GM12878 (cell line): Measurements from ENCODE around the gene RNU6-9.

ENCODE experiments used
- NR2C2 ChIP-seq: IDR thresholded peaks from 2 replicates; pipeline ENCODE4 v1.6.1; 2011; ENCODE audit warnings: borderline replicate concordance, low read depth; ENCODE audit not compliant: control insufficient read depth, insufficient read length
- POLR2A ChIP-seq: IDR thresholded peaks from 2 replicates; pipeline ENCODE4 v1.6.1; 2011; ENCODE audit warnings: low read depth, mild to moderate bottlenecking, low read length
- POLR2AphosphoS5 ChIP-seq: IDR thresholded peaks from 2 replicates; pipeline ENCODE4 v1.6.1; 2011; ENCODE audit warnings: mild to moderate bottlenecking, low read length, inconsistent platforms
- SP1 ChIP-seq: IDR thresholded peaks from one replicate; pipeline ENCODE4 v1.6.1; 2011; ENCODE audit warnings: low read depth, low read length
- TF ChIP-seq, protein P1 (sequence below): fragments of 450-650 bp; IDR thresholded peaks from 2 replicates; pipeline ENCODE4 v1.6.1; 2016; ENCODE audit warnings: mild to moderate bottlenecking
- TF ChIP-seq, protein P2 (sequence below), 3 experiments: IDR thresholded peaks in 2 of 3; conservative IDR thresholded peaks in 1 of 3; 2 replicates each; pipeline ENCODE4 v1.5.1; 2011; ENCODE audit warnings: low read depth in 3 of 3, low read length in 3 of 3, mild to moderate bottlenecking in 3 of 3, control low read depth in 2 of 3, moderate library complexity in 2 of 3, inconsistent platforms in 1 of 3, mixed read lengths in 1 of 3; ENCODE audit not compliant: control insufficient read depth in 2 of 3, insufficient read depth in 1 of 3; ENCODE audit errors: extremely low read depth in 1 of 3
- TF ChIP-seq, protein P3 (sequence below): IDR thresholded peaks from 2 replicates; pipeline ENCODE4 v1.6.1; 2011; ENCODE audit warnings: low read depth, low read length, improper control_type of control experiment, borderline replicate concordance

DNA sequence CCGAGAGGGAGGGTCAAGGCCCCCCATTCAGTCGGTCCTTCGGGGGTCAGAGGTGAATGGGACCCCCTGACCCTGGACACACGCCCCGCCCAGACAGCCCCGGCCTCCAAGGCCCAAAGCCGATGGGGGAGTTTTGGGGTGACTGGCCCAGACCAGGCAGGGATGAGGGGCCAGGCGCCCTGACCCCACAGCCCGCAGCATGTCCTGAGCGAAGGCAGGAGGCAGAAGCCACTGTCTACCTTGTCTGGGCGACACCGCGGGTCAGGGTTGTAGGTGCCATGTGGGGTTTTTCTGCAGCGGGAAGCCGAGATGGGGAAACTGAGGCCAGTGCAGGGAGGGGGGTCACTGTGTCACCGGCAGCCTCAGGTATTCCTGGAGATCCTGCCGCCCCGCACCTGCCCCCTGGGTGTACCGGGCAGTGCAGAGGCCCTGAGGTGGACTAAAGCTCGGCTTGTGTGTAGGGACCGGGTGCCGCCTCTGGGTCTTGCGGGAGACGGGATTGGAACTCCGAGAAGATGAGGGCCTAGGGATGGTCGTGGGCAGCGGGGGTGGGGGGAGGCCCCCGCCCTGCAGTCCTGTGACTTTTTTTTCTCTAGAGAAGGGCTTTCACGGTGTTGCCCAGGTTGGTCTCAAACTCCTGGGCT lies 41.0 kb downstream of the RNU6-9 start:
- TF ChIP-seq POLR2A = no peak
- no peak for TF ChIP-seq NR2C2
- TF ChIP-seq SP1 = no peak
- TF ChIP-seq, protein P1, sequence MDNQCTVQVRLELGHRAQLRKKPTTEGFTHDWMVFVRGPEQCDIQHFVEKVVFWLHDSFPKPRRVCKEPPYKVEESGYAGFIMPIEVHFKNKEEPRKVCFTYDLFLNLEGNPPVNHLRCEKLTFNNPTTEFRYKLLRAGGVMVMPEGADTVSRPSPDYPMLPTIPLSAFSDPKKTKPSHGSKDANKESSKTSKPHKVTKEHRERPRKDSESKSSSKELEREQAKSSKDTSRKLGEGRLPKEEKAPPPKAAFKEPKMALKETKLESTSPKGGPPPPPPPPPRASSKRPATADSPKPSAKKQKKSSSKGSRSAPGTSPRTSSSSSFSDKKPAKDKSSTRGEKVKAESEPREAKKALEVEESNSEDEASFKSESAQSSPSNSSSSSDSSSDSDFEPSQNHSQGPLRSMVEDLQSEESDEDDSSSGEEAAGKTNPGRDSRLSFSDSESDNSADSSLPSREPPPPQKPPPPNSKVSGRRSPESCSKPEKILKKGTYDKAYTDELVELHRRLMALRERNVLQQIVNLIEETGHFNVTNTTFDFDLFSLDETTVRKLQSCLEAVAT = no peak; the same call in 1 of the 2 replicates
- TF ChIP-seq, protein P2, sequence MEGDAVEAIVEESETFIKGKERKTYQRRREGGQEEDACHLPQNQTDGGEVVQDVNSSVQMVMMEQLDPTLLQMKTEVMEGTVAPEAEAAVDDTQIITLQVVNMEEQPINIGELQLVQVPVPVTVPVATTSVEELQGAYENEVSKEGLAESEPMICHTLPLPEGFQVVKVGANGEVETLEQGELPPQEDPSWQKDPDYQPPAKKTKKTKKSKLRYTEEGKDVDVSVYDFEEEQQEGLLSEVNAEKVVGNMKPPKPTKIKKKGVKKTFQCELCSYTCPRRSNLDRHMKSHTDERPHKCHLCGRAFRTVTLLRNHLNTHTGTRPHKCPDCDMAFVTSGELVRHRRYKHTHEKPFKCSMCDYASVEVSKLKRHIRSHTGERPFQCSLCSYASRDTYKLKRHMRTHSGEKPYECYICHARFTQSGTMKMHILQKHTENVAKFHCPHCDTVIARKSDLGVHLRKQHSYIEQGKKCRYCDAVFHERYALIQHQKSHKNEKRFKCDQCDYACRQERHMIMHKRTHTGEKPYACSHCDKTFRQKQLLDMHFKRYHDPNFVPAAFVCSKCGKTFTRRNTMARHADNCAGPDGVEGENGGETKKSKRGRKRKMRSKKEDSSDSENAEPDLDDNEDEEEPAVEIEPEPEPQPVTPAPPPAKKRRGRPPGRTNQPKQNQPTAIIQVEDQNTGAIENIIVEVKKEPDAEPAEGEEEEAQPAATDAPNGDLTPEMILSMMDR (IDR thresholded peaks at IDR 0.05 in 2 of 3, conservative IDR thresholded peaks at IDR 0.05 in 1 of 3; ENCODE audit: control insufficient read depth in 2 of 3, extremely low read depth in 1 of 3, insufficient read depth in 1 of 3, low read depth in 3 of 3, low read length in 3 of 3) = no peak
- TF ChIP-seq, protein P3, sequence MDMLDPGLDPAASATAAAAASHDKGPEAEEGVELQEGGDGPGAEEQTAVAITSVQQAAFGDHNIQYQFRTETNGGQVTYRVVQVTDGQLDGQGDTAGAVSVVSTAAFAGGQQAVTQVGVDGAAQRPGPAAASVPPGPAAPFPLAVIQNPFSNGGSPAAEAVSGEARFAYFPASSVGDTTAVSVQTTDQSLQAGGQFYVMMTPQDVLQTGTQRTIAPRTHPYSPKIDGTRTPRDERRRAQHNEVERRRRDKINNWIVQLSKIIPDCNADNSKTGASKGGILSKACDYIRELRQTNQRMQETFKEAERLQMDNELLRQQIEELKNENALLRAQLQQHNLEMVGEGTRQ = no peak
- TF ChIP-seq POLR2AphosphoS5 = no peak
